HepG2 (cell line): ENCODE results near the gene VARS2. TPM values are rescaled to one million over a fixed set of nuclear protein-coding genes. Genes with fewer than 3 reads are reported as not detected.

ENCODE experiments used
- ATAC-seq: fragments of 200-7000 bp; cut with Tn5 transposase; 3 replicates; pipeline ENCODE4 v1.9.1; 2020; ENCODE audit warnings: mild to moderate bottlenecking, moderate library complexity
- BruUV-seq: library from RNA; stranded (reverse); fragments of 400-500 nt; replicated peaks from 2 replicates; lab custom pipeline; 2021; lab: Mats Ljungman, UMichigan
- CTCF ChIA-PET: fragments of 300-600 bp; formaldehyde crosslinking; extraction: SDS; loops from one replicate; lab custom pipeline; 2021; ENCODE audit warnings: low total read pairs, inconsistent platforms, low intra/inter-chr PET ratio; lab: Yijun Ruan, JAX
- POLR2A ChIA-PET: fragments of 350-600 bp; sonication (Branson Sonifier 250); formaldehyde crosslinking; loops from one replicate; lab custom pipeline; 2020; ENCODE audit warnings: antibody characterized with exemption, inconsistent platforms; lab: Yijun Ruan, JAX
- DNase-seq: peaks from one replicate; pipeline ENCODE4 v3.0.0-alpha.2; 2015; ENCODE audit warnings: low spot score
- FAIRE-seq: peaks from 3 replicates; lab custom pipeline; 2011; peaks lifted over from hg19 to GRCh38; lab: Jason Lieb, UNC
- H2AFZ ChIP-seq: one replicate; pipeline ENCODE4 v1.6.1; 2011; ENCODE audit warnings: low read length, inconsistent platforms
- H3K27ac ChIP-seq: fragments of 300-600 bp; 3 replicates; pipeline ENCODE4 v1.8.0; 2011; ENCODE audit warnings: mixed run types, mild to moderate bottlenecking, mixed read lengths, low read length, inconsistent platforms; ENCODE audit not compliant: insufficient read depth; ENCODE audit errors: extremely low read length
- H3K27me3 ChIP-seq, 2 experiments: fragments of 200-600 bp in 1 of 2; 2 replicates in 1 of 2; 3 replicates in 1 of 2; pipeline versions ENCODE4 v1.6.0 to v1.8.0; 2011; ENCODE audit warnings: low read length in 2 of 2, mild to moderate bottlenecking in 2 of 2, moderate library complexity in 2 of 2, inconsistent platforms in 1 of 2; ENCODE audit not compliant: insufficient read depth in 2 of 2, control insufficient read depth in 1 of 2
- H3K36me3 ChIP-seq, 2 experiments: fragments of 200-600 bp in 1 of 2; replicated peaks in 1 of 2; 2 replicates in 1 of 2; 3 replicates in 1 of 2; pipeline versions ENCODE4 v1.5.1 to v1.8.0; 2011; ENCODE audit warnings: low read length in 2 of 2, inconsistent platforms in 1 of 2; ENCODE audit not compliant: insufficient read depth in 2 of 2, control insufficient read depth in 1 of 2
- H3K4me1 ChIP-seq: 2 replicates; pipeline ENCODE4 v1.5.1; 2012; ENCODE audit warnings: low read length, inconsistent platforms; ENCODE audit not compliant: insufficient read depth
- H3K4me2 ChIP-seq: 2 replicates; pipeline ENCODE4 v1.6.0; 2011; ENCODE audit warnings: low read depth, low read length, inconsistent platforms
- H3K4me3 ChIP-seq, 3 experiments: fragments of 200-600 bp in 1 of 3; sonication (generic), shearing (Covaris generic) in 1 of 3; replicated peaks in 1 of 3; 2 replicates each; pipeline ENCODE4 v1.5.1; 2011 to 2016; ENCODE audit warnings: low read length in 3 of 3, inconsistent platforms in 2 of 3, low read depth in 2 of 3, mild to moderate bottlenecking in 2 of 3, control low read depth in 1 of 3, mixed read lengths in 1 of 3; ENCODE audit not compliant: insufficient read depth in 1 of 3
- H3K79me2 ChIP-seq: one replicate; pipeline ENCODE4 v1.6.1; 2011; ENCODE audit warnings: low read length, inconsistent platforms; ENCODE audit not compliant: insufficient read depth
- H3K9ac ChIP-seq: 2 replicates; pipeline ENCODE4 v1.6.0; 2011; ENCODE audit warnings: mild to moderate bottlenecking, low read depth, low read length, inconsistent platforms; ENCODE audit not compliant: insufficient read depth
- H3K9me3 ChIP-seq: 2 replicates; pipeline ENCODE4 v1.5.1; 2012; ENCODE audit warnings: mild to moderate bottlenecking, low read length
- H4K20me1 ChIP-seq: 2 replicates; pipeline ENCODE4 v1.6.0; 2011; ENCODE audit warnings: inconsistent platforms, mild to moderate bottlenecking, low read length, moderate library complexity; ENCODE audit not compliant: insufficient read depth
- CBX5 ChIP-seq: sonication (generic); formaldehyde crosslinking; IDR thresholded peaks from 2 replicates; pipeline ENCODE4 v1.4.0; 2020; ENCODE audit warnings: missing genetic modification reagents, borderline replicate concordance
- EP300 ChIP-seq, 3 experiments: sonication (generic) in 1 of 3; formaldehyde crosslinking in 1 of 3; IDR thresholded peaks; 2 replicates each; pipeline versions ENCODE4 v1.5.1 to v1.6.1; 2011 to 2020; ENCODE audit warnings: low read depth in 2 of 3, low read length in 2 of 3, borderline replicate concordance in 1 of 3, improper control_type of control experiment in 1 of 3, mild to moderate bottlenecking in 1 of 3, missing genetic modification reagents in 1 of 3, moderate library complexity in 1 of 3
- MAZ ChIP-seq, 2 experiments: sonication (generic) in 1 of 2; formaldehyde crosslinking in 1 of 2; IDR thresholded peaks; 2 replicates each; pipeline versions ENCODE4 v1.5.0 to v1.6.1; 2012 to 2020; ENCODE audit warnings: low read depth in 2 of 2, mild to moderate bottlenecking in 2 of 2, borderline replicate concordance in 1 of 2, improper control_type of control experiment in 1 of 2, low read length in 1 of 2, missing genetic modification reagents in 1 of 2, moderate library complexity in 1 of 2
- NR2F6 ChIP-seq, 2 experiments: IDR thresholded peaks; 2 replicates each; pipeline ENCODE4 v1.6.1; 2016; ENCODE audit warnings: antibody characterized with exemption in 1 of 2, mild to moderate bottlenecking in 1 of 2
- SALL1 ChIP-seq: sonication (generic); formaldehyde crosslinking; IDR thresholded peaks from 2 replicates; pipeline ENCODE4 v1.8.0; 2022; ENCODE audit warnings: mild to moderate bottlenecking, missing genetic modification reagents
- STAG1 ChIP-seq: sonication (generic); formaldehyde crosslinking; IDR thresholded peaks from 2 replicates; pipeline ENCODE4 v1.4.0; 2020; ENCODE audit warnings: missing genetic modification reagents
- ZNF138 ChIP-seq: sonication (generic); formaldehyde crosslinking; IDR thresholded peaks from 2 replicates; pipeline ENCODE4 v1.5.0; 2020; ENCODE audit warnings: mild to moderate bottlenecking, low read depth, missing genetic modification reagents
- ZNF225 ChIP-seq: sonication (generic); formaldehyde crosslinking; IDR thresholded peaks from 2 replicates; pipeline ENCODE4 v1.4.0; 2020; ENCODE audit warnings: mild to moderate bottlenecking, missing genetic modification reagents
- ZNF598 ChIP-seq: sonication (generic); formaldehyde crosslinking; IDR thresholded peaks from 2 replicates; pipeline ENCODE4 v1.5.1; 2020; ENCODE audit warnings: mild to moderate bottlenecking, missing genetic modification reagents, borderline replicate concordance
- ZNF768 ChIP-seq: sonication (generic); formaldehyde crosslinking; IDR thresholded peaks from 2 replicates; pipeline ENCODE4 v1.4.0; 2020; ENCODE audit warnings: missing genetic modification reagents
- ZNF839 ChIP-seq: sonication (generic); formaldehyde crosslinking; IDR thresholded peaks from 2 replicates; pipeline ENCODE4 v1.4.0; 2020; ENCODE audit warnings: missing genetic modification reagents, mild to moderate bottlenecking, borderline replicate concordance
- WGBS: methylation state at CpG from one replicate; pipeline ENCODE4 v1.1.6; 2017; ENCODE audit warnings: low lambda C conversion rate; 5-methylcytosine and 5-hydroxymethylcytosine counted together
- in situ Hi-C: cut with HindIII; loops from 2 replicates; pipeline ENCODE4 v1.10.0; 2017; ENCODE audit warnings: low pct_unique_long_range_greater_than_20kb; ENCODE audit not compliant: extremely low pct_ligation_motif_present
- intact Hi-C: fragments of 100-400 bp; cut with micrococcal nuclease; formaldehyde crosslinking; loops from one replicate; pipeline ENCODE4 v1.10.0; 2022; ENCODE audit not compliant: unreplicated experiment
- polyA plus RNA-seq, 8 experiments: library from polyadenylated mRNA; depleted of rRNA in 3 of 8; stranded (reverse) in 7 of 8; unstranded in 1 of 8; fragments of >200 nt; fragmentation: Illumina TruSeq in 4 of 8; extraction: Trizol in 4 of 8; gene quantifications; 2 replicates each; pipeline versions ENCODE4 v1.2.1 to v1.2.3, GENCODE V29; 2011 to 2016; ENCODE audit warnings: low read depth in 4 of 8, missing spikeins in 1 of 8, mixed read lengths in 1 of 8; ENCODE audit not compliant: insufficient read depth in 1 of 8
- total RNA-seq, 5 experiments: library from RNA; depleted of rRNA; stranded (reverse); fragments of >200 nt; fragmentation: Illumina TruSeq; extraction: Trizol; gene quantifications; 2 replicates each; pipeline ENCODE4 v1.2.3, GENCODE V29; 2016; ENCODE audit warnings: low read depth in 1 of 5
- TF ChIP-seq, protein P1 (sequence below): IDR thresholded peaks from 2 replicates; pipeline ENCODE4 v1.6.1; 2016; ENCODE audit warnings: missing compliant biosample characterization, missing genetic modification reagents, borderline replicate concordance
- TF ChIP-seq, protein P2 (sequence below): sonication (generic); formaldehyde crosslinking; IDR thresholded peaks from 2 replicates; pipeline ENCODE4 v1.4.0; 2020; ENCODE audit warnings: low read depth, mild to moderate bottlenecking, missing genetic modification reagents
- TF ChIP-seq, protein P3 (sequence below): sonication (generic); formaldehyde crosslinking; conservative IDR thresholded peaks from 2 replicates; pipeline ENCODE4 v1.4.0; 2020; ENCODE audit warnings: missing genetic modification reagents
- TF ChIP-seq, protein P4 (sequence below): sonication (generic); formaldehyde crosslinking; IDR thresholded peaks from 2 replicates; pipeline ENCODE4 v1.4.0; 2020; ENCODE audit warnings: missing genetic modification reagents

Gene VARS2
- total and polyA plus RNA-seq, 2 of the 13 experiments (the other 11 are each of a cell fraction or from before 2014, with no cell fraction given), result 61.8 to 71.8 TPM

DNA sequence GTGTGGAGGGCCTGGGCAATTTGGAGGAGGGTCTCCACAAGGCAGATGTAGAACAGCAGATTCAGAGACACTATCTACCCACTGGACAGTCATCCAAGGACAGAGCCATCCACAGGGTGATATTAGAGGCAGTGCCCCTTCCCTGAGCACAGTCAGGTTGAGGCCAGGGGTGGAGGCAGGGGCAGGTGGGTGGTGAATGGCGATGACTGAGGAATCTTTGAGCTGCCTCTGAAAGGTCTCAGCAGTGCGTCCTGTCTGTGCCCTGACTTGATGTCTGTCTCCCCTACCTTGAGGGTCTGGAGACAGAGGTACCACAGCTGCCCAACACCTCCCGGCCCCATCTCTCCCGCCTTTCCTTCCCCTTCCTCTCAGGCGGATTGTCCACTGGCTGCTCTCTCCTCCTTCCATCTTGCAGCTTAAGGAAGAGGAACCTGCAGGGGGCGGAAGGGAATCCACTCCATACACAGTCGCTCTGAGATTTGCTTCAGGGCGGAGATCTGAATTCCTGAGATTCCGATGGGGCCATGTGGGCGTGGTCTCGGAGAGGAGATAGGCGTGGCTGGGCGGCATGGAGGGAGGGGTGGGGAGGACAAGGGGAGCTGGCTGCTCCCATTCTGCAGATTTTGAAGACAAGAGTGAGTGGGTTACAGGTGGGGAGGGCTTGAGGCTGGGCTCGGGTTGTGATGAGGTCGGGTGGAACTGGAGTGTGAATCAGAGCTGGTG lies 28.5 kb downstream of the VARS2 start:
- ATAC-seq (peak; percentile 87), DNase-seq (peak; percentile 86), FAIRE-seq (peak; percentile 94)
- no peaks in the 10 kb centered on the region for H3K9me3 ChIP-seq
- no peaks in the 10 kb centered on the region for H4K20me1 ChIP-seq
- H3K4me2 ChIP-seq, result peak overlapping the region; percentile 5; the same call in 1 of the 2 replicates
- H3K27ac ChIP-seq, result no peak overlapping the region
- no TSS peak for BruUV-seq
- intact Hi-C loops, result loop anchor here (1.0 kb wide), 1 partner anchor 100 kb away; no protein-coding TSS in a partner anchor
- POLR2A ChIA-PET, result interaction anchor here (0.7 to 1.6 kb wide), 3 partner anchors 19 to 35 kb away, joined by 3 to 7 read pairs (median 6); partner anchors contain the start of genes GTF2H4 and VARS2
- CTCF ChIA-PET, result interaction anchor here (2.0 to 2.1 kb wide), 2 partner anchors 99 to 126 kb away, joined by 5 to 7 read pairs; no protein-coding TSS in a partner anchor
- no peaks in the 10 kb centered on the region for H3K36me3 ChIP-seq
- in situ Hi-C loops, result no loop called here
- H2AFZ ChIP-seq, result no peak overlapping the region
- H3K79me2 ChIP-seq, result no peaks in the 10 kb centered on the region
- 8% methylated on average over 15 of the region's 15 CpGs for WGBS
- H3K4me3 ChIP-seq, result no peak overlapping the region
- no peak overlapping the region for H3K9ac ChIP-seq
- H3K27me3 ChIP-seq, result peaks cover 2 to 39% of the 10 kb centered on the region in 2 experiments
- peaks cover 18% of the 10 kb centered on the region for H3K4me1 ChIP-seq
- TF ChIP-seq CBX5 (CRISPR knock-in tag) (no peak), ZNF225 (CRISPR knock-in tag) (0 out of 2 replicates have a peak, but pooled peaks have one; percentile 34), EP300 (IDR thresholded peaks at IDR 0.05; ENCODE audit: low read depth in 2 of 2, low read length in 2 of 2) (no peak), EP300 (CRISPR knock-in tag; IDR thresholded peaks at IDR 0.05; ENCODE audit: borderline replicate concordance) (0 out of 2 replicates have a peak, but pooled peaks have one; percentile 20), MAZ (IDR thresholded peaks at IDR 0.05; ENCODE audit: borderline replicate concordance, low read depth, low read length) (peak; percentile 29; the same call in 1 of the 2 replicates), MAZ (CRISPR knock-in tag; IDR thresholded peaks at IDR 0.05; ENCODE audit: low read depth) (no peak), ZNF839 (no peak), ZNF138 (no peak), STAG1 (peak; percentile 62), ZNF768 (CRISPR knock-in tag) (no peak), ZNF598 (CRISPR knock-in tag) (peak; percentile 27; the same call in 1 of the 2 replicates), SALL1 (CRISPR knock-in tag) (peak; percentile 48; the same call in 1 of the 2 replicates), NR2F6 (IDR thresholded peaks at IDR 0.05) (no peak), NR2F6 (CRISPR knock-in tag; IDR thresholded peaks at IDR 0.05) (peak; percentile 32; the same call in 1 of the 2 replicates)
- TF ChIP-seq, protein P1, sequence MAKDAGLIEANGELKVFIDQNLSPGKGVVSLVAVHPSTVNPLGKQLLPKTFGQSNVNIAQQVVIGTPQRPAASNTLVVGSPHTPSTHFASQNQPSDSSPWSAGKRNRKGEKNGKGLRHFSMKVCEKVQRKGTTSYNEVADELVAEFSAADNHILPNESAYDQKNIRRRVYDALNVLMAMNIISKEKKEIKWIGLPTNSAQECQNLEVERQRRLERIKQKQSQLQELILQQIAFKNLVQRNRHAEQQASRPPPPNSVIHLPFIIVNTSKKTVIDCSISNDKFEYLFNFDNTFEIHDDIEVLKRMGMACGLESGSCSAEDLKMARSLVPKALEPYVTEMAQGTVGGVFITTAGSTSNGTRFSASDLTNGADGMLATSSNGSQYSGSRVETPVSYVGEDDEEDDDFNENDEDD (CRISPR knock-in tag), result peak; percentile 24; the same call in 1 of the 2 replicates
- TF ChIP-seq, protein P2, sequence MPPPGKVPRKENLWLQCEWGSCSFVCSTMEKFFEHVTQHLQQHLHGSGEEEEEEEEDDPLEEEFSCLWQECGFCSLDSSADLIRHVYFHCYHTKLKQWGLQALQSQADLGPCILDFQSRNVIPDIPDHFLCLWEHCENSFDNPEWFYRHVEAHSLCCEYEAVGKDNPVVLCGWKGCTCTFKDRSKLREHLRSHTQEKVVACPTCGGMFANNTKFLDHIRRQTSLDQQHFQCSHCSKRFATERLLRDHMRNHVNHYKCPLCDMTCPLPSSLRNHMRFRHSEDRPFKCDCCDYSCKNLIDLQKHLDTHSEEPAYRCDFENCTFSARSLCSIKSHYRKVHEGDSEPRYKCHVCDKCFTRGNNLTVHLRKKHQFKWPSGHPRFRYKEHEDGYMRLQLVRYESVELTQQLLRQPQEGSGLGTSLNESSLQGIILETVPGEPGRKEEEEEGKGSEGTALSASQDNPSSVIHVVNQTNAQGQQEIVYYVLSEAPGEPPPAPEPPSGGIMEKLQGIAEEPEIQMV, result 0 out of 2 replicates have a peak, but pooled peaks have one; percentile 41
- TF ChIP-seq, protein P3, sequence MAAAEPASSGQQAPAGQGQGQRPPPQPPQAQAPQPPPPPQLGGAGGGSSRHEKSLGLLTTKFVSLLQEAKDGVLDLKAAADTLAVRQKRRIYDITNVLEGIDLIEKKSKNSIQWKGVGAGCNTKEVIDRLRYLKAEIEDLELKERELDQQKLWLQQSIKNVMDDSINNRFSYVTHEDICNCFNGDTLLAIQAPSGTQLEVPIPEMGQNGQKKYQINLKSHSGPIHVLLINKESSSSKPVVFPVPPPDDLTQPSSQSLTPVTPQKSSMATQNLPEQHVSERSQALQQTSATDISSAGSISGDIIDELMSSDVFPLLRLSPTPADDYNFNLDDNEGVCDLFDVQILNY (CRISPR knock-in tag), result no peak
- TF ChIP-seq, protein P4, sequence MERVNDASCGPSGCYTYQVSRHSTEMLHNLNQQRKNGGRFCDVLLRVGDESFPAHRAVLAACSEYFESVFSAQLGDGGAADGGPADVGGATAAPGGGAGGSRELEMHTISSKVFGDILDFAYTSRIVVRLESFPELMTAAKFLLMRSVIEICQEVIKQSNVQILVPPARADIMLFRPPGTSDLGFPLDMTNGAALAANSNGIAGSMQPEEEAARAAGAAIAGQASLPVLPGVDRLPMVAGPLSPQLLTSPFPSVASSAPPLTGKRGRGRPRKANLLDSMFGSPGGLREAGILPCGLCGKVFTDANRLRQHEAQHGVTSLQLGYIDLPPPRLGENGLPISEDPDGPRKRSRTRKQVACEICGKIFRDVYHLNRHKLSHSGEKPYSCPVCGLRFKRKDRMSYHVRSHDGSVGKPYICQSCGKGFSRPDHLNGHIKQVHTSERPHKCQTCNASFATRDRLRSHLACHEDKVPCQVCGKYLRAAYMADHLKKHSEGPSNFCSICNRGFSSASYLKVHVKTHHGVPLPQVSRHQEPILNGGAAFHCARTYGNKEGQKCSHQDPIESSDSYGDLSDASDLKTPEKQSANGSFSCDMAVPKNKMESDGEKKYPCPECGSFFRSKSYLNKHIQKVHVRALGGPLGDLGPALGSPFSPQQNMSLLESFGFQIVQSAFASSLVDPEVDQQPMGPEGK (CRISPR knock-in tag), result peak; percentile 66
